Nephron (organoid): ENCODE data around the gene IL16.
"Not testable (repeated sequence)": the region's sequence is repeated elsewhere in the genome, so short reads cannot be mapped to it uniquely, and the experiment has no call there.

Experiments used
- H3K27ac Mint-ChIP-seq, 3 experiments: 2 replicates each; pipeline ENCODE4 v1.8.0; 2020; ENCODE audit warnings: mixed read lengths in 3 of 3, mild to moderate bottlenecking in 2 of 3, moderate library complexity in 1 of 3
- H3K27me3 Mint-ChIP-seq: 2 replicates; pipeline ENCODE4 v1.8.0; 2021; ENCODE audit warnings: low read depth, mild to moderate bottlenecking, moderate library complexity, mixed read lengths
- H3K36me3 Mint-ChIP-seq: 2 replicates; pipeline ENCODE4 v1.8.0; 2020; ENCODE audit warnings: low read depth, mixed read lengths
- H3K4me1 Mint-ChIP-seq: 2 replicates; pipeline ENCODE4 v1.8.0; 2020; ENCODE audit warnings: mixed read lengths
- H3K4me3 Mint-ChIP-seq, 3 experiments: 2 replicates each; pipeline ENCODE4 v1.8.0; 2020; ENCODE audit warnings: mild to moderate bottlenecking in 3 of 3, mixed read lengths in 3 of 3, moderate library complexity in 2 of 3
- H3K9me3 Mint-ChIP-seq: 2 replicates; pipeline ENCODE4 v1.8.0; 2020; ENCODE audit warnings: mixed read lengths
- TF ChIP-seq, protein P1 (sequence below), 3 experiments: fragments of 200-600 bp; sonication (generic); IDR thresholded peaks; one replicate each; pipeline ENCODE4 v1.5.0; 2021; ENCODE audit warnings: antibody characterized with exemption in 3 of 3; ENCODE audit not compliant: unreplicated experiment in 3 of 3

The IL16 gene

DNA sequence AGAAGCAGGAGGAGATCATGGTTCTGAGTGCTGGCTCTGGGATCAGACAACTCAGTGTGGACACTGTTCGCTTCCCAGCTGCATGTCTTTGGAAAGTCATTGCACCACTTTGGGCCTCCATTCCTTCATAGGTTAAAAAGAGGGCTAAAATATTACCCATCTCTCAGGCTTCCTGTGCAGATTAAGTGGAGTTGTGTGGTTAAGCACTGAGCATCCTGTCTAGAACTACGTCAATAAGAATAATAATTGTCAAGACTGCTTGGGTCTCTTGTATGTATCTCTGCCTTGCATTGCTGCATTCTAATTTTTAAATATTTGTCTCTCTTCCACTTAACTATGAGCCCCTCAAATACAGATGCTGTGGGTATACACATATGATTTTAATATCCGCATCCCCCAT, 40.4 kb upstream of the IL16 start:
- no peak overlapping the region for H3K27ac Mint-ChIP-seq
- H3K27me3 Mint-ChIP-seq = peaks cover 5% of the 10 kb centered on the region

DNA sequence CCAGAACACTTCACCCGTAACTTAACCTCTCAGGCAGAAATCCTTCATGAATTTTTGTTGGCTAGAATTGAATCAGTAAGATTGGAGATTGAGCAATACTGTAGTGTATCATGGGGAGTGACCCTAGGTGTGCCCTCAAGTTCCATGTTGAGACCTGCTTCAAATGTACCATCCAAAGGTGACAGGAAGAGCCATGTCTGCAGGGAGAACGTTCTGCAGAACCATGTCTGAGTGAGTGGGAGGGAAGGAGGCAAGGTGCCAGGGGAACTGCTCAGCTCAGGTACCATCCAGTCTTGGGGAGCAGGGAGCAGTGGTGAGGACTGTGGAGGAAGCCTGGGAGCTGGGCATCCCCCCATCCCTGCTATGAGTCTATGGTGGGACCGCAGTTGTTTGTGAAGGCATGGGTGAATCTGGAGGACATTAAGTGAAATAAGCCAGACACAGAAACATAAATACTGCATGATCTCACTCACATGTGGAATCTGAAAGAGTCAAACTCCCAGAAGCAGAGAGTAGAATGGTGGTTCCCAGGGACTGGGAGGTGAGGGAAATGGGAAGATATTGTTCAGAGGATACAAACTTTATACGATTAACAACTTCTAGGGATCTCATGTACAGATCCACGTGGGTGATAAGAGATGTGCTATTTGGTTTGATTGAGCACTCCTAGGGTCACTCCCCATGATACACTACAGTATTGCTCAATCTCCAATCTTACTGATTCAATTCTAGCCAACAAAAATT, 39.3 kb upstream of the IL16 start:
- H3K36me3 Mint-ChIP-seq = no peaks in the 10 kb centered on the region
- no peak overlapping the region for H3K4me3 Mint-ChIP-seq
- no peaks in the 10 kb centered on the region for H3K9me3 Mint-ChIP-seq
- TF ChIP-seq, protein P1, sequence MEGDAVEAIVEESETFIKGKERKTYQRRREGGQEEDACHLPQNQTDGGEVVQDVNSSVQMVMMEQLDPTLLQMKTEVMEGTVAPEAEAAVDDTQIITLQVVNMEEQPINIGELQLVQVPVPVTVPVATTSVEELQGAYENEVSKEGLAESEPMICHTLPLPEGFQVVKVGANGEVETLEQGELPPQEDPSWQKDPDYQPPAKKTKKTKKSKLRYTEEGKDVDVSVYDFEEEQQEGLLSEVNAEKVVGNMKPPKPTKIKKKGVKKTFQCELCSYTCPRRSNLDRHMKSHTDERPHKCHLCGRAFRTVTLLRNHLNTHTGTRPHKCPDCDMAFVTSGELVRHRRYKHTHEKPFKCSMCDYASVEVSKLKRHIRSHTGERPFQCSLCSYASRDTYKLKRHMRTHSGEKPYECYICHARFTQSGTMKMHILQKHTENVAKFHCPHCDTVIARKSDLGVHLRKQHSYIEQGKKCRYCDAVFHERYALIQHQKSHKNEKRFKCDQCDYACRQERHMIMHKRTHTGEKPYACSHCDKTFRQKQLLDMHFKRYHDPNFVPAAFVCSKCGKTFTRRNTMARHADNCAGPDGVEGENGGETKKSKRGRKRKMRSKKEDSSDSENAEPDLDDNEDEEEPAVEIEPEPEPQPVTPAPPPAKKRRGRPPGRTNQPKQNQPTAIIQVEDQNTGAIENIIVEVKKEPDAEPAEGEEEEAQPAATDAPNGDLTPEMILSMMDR (IDR thresholded peaks at IDR 0.05; ENCODE audit: unreplicated experiment in 3 of 3) = no peak
- H3K4me1 Mint-ChIP-seq = peaks cover 23% of the 10 kb centered on the region
- H3K27ac Mint-ChIP-seq = no peak overlapping the region
- no peaks in the 10 kb centered on the region for H3K27me3 Mint-ChIP-seq

More for the DNA sequence above, 40.4 kb upstream of the IL16 start:
- Mint-ChIP-seq H3K4me3 (no peak overlapping the region), H3K4me1 (peaks cover 14% of the 10 kb centered on the region), H3K36me3 (no peaks in the 10 kb centered on the region), H3K9me3 (no peaks in the 10 kb centered on the region)
- TF ChIP-seq, protein P1 (IDR thresholded peaks at IDR 0.05; ENCODE audit: unreplicated experiment in 3 of 3) = no peak

DNA sequence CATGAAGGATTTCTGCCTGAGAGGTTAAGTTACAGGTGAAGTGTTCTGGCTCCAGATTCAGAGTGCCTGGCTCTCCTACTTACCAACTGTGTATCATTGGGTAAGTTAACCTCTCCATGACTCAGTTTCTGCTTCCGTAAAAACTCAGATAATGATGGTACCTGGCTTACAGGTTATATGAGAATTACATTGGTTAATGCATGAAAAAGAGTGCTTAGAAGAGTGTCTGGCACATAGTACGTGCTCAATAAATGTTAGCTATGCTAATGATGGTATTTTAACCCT, 38.8 kb upstream of the IL16 start:
- Mint-ChIP-seq H3K36me3 (no peaks in the 10 kb centered on the region), H3K9me3 (no peaks in the 10 kb centered on the region), H3K4me1 (peaks cover 27% of the 10 kb centered on the region)

DNA sequence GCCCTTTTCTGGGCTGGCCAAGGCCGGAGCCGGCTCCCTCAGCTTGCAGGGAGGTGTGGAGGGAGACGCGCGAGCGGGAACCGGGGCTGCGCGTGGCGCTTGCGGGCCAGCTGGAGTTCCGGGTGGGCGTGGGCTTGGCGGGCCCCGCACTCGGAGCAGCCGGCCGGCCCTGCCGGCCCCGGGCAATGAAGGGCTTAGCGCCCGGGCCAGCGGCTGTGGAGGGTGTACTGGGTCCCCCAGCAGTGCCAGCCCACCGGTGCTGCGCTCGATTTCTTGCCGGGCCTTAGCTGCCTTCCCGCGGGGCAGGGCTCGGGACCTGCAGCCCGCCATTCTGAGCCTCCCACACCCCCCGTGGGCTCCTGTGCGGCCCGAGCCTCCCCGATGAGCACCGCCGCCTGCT, 38.1 kb upstream of the IL16 start:
- not testable (repeated sequence) for H3K4me3 Mint-ChIP-seq, H3K36me3 Mint-ChIP-seq, H3K27me3 Mint-ChIP-seq, H3K9me3 Mint-ChIP-seq, H3K27ac Mint-ChIP-seq
- H3K4me1 Mint-ChIP-seq = peaks cover 27% of the 10 kb centered on the region

More for the DNA sequence above, 38.8 kb upstream of the IL16 start:
- H3K27ac Mint-ChIP-seq = no peak overlapping the region
- TF ChIP-seq, protein P1 (IDR thresholded peaks at IDR 0.05; ENCODE audit: unreplicated experiment in 3 of 3) = no peak
- H3K4me3 Mint-ChIP-seq = no peak overlapping the region
- no peaks in the 10 kb centered on the region for H3K27me3 Mint-ChIP-seq

DNA sequence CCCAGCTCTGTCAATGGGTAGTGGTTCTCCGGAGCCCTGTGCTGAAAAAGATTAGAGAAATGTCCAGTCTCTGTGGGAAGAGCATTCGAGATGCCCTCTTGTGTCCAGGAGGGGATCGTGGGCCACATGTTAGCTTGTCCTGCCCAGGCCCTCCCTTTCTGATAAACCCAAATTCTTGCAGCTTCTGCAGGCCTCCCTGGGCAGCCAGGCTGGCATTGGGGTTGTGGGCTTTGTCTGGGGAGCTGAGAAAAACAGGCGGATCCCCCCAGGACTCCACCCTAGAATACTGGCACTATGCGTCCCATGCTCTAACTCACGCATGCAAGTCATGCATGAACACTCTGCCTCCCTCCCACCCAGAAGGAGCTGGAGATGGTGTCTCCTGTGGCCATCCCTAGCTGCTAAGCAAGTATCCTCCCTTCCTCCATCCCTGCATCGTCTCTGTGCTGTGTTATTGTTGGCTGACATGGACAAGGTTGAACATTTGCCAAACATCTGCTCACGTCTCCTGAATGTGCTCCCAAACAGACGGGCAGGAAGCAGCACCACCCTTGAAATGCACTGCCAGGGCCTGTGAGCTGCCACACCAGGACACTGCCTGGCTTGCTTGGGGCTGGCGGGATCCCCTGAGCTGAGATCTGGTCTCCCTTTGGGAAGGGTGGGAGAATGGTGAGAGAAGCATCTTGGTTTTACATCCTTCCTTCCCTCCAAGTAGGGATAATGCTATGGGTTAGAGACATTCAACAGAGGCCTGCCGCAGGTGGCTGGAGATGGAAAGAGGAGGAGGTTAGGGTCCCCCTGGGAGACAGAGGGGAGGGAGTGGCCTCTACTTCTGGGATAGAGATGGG, 36.1 kb upstream of the IL16 start:
- no peaks in the 10 kb centered on the region for H3K9me3 Mint-ChIP-seq
- peak overlapping the region; percentile 60 to 81 (median 68) for H3K27ac Mint-ChIP-seq
- peaks cover 25% of the 10 kb centered on the region for H3K4me1 Mint-ChIP-seq
- no peaks in the 10 kb centered on the region for H3K36me3 Mint-ChIP-seq
- H3K4me3 Mint-ChIP-seq = peak overlapping the region in 1 of 3 experiments; percentile 2
- H3K27me3 Mint-ChIP-seq = no peaks in the 10 kb centered on the region
- TF ChIP-seq, protein P1 (IDR thresholded peaks at IDR 0.05; ENCODE audit: unreplicated experiment in 3 of 3) = no peak

DNA sequence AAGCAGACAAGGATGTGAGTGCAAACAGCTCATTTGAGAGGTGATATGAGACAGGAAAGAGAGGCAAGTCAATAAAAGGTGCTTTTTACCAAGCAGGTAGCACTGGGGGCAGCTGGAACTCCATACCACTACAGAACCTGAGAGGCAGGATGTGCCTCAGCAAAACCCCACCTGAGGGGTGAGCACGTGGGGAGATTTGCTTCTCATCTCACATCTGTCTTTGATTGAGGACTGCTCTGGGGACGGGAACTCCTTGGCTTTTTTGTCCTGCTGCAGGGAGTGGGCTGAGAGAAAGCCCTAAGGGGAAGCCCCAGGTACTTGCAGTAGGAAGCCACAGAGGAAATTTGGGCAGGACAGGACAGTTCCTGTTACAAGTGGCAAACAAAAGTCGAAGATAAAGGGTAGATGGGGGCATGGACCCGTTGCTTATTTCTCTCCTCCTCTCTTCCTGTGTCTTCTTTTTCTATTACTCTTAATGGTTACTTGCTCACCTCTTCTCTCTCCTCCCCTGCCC, 35.5 kb upstream of the IL16 start:
- H3K9me3 Mint-ChIP-seq = no peaks in the 10 kb centered on the region
- H3K27me3 Mint-ChIP-seq = no peaks in the 10 kb centered on the region
- no peaks in the 10 kb centered on the region for H3K36me3 Mint-ChIP-seq
- TF ChIP-seq, protein P1 (IDR thresholded peaks at IDR 0.05; ENCODE audit: unreplicated experiment in 3 of 3) = no peak
- peak overlapping the region; percentile 60 to 81 (median 68) for H3K27ac Mint-ChIP-seq
- H3K4me3 Mint-ChIP-seq = no peak overlapping the region
- H3K4me1 Mint-ChIP-seq = peaks cover 21% of the 10 kb centered on the region
